HG03342 (cell line): ENCODE measurements around the gene ZDHHC14.
"Not testable (repeated sequence)": the region's sequence is repeated elsewhere in the genome, so short reads cannot be mapped to it uniquely, and the experiment has no call there.

Experiments used
- ATAC-seq: cut with Tn5 transposase; IDR thresholded peaks from one replicate; pipeline ENCODE4 v1.9.1; 2021; ENCODE audit warnings: mild to moderate bottlenecking, moderate library complexity; ENCODE audit not compliant: unreplicated experiment

The ZDHHC14 gene

DNA sequence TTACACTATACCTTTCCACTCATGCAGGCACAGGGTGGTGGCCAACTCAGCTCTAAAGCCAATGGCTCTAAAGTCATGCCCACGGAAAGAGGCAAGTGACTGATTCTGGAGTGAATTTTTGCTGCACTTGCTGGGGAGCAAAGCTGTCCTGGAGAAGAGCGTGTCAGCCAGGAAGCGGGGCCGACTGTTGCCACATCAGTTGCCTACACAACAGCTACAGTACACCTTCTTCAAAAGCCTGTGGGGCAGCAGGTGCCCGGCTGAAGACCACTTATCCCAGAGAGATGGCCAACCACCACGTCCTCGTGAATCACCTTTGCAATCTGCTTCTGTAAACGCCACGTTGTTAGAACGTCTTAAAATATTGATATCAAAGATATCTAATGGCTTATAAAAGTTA, 179.1 kb downstream of the ZDHHC14 start:
- ATAC-seq, result not testable (repeated sequence)

GRCh38 chr6:157560691-157561413, 179.9 kb downstream of the ZDHHC14 start:
- no peak for ATAC-seq

GRCh38 chr6:157561414-157561790, 180.4 kb downstream of the ZDHHC14 start:
- ATAC-seq, result peak; percentile 27

- ATAC-seq, result peak; percentile 37
Observed at GRCh38 chr6:157561929-157562810, 181.2 kb downstream of the ZDHHC14 start.

DNA sequence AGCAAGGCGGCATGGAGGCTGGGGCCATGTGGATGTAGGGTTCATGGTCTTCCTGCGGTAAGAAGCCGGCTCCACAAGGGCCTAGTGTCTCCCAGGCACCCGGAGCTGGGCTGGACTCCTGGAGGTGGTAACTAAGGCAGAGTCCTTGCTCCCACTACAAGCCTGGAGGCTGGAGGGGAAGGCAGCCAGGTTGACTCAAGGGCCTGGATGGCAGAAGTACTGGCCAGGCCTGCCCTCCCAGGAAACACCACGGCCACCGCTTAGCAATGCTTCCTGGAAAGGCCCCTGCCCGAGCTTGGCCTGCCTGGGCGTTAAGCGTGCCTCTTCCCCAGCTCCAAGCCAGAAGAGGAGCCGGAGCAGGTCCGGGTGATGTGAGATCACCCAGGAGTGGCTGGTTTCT, 182.0 kb downstream of the ZDHHC14 start:
- ATAC-seq, result no peak

DNA sequence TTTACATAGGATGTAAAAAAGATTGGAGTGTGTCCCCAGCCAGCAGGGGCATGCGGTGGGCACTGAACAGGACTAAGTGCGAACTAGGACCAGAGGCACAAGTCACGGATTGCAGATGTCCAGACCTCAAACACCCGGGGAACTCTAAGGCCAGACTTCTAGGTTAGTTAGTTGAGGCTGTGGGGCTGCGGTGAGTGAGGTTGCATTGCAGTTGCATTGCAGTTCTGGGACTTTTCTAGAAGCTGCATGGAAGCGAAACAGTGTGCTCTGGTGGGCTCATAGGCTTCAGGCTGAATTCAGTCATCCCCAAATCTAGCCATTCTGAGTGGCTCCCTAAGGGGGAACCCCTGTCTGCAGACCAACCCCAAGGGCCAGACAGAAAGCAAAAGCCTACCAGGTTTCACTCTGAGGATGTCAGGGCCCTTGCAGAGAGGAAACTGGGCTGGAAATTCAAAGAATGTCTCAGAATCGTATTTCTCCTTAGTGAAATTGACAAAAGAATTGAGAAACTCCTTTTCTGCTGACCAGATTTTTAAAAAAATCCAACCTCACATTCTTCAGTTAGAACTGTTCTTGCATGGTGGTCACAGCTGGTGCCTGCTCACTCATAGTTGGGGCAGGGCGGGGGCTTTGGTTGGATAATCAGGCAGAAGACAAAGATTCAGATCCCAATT, 182.8 kb downstream of the ZDHHC14 start:
- peak; percentile 72 for ATAC-seq

DNA sequence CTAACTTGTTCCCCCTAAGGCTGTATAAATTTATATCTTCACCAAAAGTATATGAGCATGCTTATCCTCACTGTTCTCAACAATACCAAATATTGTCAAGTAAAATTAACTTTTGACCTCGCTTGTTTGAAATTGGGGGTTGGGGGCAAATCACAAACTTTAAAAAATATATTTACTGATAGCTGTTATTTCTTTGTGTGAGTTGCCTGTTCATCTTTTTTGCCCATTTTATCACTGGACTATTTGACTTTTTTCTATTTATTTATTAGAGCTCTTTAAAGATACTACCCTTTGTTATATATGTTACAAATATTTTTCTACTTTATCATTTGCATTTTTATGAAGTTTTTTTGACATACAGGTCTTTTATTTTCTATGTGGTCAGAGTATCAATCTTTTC, 187.7 kb downstream of the ZDHHC14 start:
- no peak for ATAC-seq

DNA sequence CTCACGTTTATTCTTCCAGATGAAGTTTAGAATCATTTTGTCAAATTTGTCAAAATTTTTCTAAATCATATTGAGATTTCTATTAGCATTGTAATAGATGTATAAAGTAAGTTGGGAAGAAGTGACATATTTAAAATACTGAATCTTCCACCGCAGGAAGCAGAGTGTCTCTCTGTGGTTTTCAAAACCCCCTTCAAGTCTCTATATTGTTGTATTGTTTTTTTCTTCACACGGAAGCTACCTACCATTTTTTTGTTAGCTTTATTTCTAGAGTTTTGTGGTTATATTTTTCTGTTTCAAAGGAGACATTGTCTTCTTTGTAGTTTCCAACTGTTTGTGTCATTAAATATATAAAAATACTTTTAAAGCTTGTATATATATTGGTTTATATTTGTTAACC, 188.6 kb downstream of the ZDHHC14 start:
- ATAC-seq, result no peak

DNA sequence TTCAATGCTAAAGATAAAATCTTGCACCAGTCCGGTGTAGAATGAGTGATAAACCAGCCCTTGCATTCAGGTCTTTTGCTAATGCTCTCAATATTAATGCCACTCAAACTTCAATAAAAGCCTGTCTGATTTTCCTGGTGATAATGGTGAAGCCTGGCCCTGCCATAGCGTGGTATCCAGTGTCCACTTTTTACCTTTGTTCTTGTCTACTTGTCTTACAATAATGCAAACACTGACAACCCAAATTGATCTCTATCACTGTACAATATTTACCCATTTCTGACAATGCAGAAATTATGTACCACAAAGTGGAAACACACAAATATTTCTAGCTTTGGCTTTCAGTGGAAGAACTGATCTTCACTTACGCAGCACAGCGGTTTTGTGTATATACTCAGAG, 189.1 kb downstream of the ZDHHC14 start:
- ATAC-seq, result no peak

GRCh38 chr6:157570752-157571151, 189.8 kb downstream of the ZDHHC14 start:
- no peak for ATAC-seq

- ATAC-seq, result peak; percentile 74
Observed at GRCh38 chr6:157571269-157571668, 190.3 kb downstream of the ZDHHC14 start.

GRCh38 chr6:157571950-157572349, 191.0 kb downstream of the ZDHHC14 start:
- no peak for ATAC-seq

DNA sequence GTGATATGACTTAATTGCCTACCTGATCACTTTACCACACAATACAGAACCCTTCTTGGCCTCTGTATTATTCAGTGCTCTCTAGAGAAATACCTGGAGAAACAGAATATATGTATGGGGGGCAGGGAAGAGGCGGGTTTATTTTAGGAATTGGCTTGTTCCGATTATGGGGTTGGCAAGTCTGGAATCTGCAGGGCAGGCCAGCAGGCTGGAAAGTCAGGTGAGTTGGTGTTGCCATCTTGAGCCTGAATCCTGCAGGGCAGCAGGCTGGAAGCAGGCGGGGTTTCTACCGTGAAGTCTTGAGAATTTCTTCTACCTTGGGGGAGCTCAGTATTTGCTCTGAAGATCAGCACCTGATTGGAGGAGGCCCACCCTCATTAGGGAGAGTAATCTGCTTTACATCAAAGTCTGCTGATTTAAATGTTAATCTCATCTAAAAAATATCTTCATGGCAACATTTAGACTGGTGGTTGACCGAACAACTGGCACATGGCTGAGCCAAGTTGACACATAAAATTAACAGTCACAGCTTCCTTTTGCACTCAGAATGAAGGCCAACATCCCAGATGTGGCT, 193.9 kb downstream of the ZDHHC14 start:
- ATAC-seq, result no peak

DNA sequence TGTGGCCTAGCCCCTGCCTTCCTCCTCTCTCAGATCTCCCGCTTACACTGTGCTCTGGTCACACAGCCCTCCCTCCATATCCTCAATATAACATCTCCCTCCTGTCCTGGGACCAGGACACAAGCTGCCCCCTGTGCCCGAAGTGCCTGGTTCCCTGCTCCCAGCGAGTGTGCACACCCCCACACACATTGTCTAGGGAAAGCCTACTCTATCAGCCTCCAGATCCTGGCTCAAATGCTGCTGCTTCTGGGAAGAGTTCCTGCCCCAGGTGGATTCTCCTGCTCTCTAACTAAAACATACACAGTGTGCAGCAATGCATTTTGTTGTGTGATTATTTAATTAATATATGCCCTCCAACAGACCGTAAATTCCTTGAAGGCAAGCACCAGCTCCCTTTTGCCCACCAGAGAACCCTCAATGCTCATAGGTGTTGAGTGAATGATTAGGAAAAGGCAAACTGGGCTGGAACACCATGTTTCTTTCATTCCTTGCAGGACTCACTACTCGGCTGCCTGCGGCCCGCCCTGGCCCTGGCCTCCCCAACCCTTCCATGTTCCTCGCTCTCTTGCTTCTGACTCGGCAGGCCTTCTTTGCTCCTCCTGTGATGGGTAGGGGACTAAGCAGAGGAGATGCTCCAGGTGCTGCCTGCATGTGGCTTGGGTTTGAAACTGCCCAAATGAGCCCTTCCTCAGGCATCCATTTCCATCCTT, 194.6 kb downstream of the ZDHHC14 start:
- no peak for ATAC-seq

- not testable (repeated sequence) for ATAC-seq
Observed at GRCh38 chr6:157576991-157577390, 196.0 kb downstream of the ZDHHC14 start.

- ATAC-seq, result not testable (repeated sequence)
Observed at GRCh38 chr6:157578527-157578926, 197.5 kb downstream of the ZDHHC14 start.

DNA sequence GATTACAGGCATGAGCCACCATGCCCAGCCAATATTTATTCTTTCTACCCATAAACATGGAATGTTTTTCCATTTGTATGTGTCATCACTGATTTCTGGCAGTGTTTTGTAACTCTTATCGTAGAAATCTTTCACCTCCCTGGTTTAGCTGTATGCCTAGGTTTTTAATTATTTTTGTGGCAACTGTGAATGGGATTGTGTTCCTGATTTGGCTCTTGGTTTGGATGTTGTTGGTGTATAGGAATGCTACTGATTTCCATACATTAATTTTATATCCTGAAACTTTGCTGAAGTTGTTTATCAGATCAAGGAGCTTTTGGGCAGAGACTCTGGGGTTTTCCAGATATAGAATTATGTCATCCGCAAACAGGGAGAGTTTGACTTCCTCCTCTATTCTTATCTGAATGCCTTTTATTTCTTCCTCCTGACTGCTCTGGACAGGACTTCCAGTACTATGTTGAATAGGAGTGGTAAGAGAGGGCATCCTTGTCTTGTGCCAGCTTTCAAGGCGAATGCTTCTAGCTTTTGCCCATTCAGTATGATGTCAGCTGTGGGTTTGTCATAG, 198.6 kb downstream of the ZDHHC14 start:
- no peak for ATAC-seq

- no peak for ATAC-seq
Observed at GRCh38 chr6:157584036-157584435, 203.0 kb downstream of the ZDHHC14 start.

DNA sequence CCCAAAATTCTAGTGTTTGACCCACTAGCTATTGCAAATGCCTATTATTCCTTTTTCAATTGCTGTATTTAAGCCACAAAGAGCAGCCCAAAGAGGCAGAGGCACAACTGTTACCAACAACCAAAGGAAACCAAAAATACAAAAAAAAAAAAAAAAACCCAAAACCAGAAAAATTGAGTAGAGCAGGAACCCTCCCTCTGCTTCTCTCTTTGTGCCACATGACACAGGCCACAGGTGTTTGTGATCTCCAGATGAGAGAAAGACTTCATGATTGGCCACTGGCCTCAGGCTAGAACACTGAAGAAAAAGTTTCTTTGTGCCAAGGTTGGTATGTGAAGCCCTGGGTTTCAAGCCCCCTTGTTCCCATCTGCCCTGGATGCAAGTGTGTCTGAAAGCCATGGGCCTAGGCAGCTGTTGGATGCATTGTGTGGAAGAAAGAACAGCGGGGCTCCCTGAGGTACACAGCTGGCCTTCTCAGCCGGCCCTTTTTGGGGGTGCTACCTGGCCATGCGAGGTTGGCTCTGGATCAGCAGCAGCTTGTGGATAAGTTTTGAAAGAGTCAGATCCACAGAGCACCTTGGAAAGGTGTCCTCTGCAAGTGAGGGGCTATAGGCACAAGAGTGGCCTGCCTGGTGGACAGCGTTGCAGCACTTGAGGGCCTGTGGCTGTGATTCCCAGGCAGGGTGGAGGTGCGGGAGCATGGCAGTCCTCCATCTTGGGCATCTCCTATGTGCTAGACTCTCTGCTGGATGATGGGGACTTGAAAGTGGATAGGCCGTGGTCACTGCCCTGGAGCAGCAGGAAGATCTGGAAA, 204.5 kb downstream of the ZDHHC14 start:
- ATAC-seq, result no peak

DNA sequence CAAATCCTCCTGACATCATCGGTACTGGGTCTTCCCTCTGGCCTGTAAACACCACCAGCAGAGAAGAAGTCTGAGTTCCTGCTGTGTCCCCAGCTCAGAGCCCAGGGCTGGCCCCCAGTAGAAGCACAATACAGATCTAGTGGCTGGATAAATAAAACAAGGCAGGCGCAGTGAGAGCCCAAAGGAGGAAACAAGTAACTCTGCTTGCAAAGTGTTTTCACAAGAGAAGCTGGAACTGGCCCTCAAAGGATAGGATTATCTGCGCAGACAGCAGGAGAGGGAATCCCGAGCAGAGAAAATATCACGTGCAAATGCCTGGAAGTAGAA, 205.1 kb downstream of the ZDHHC14 start:
- no peak for ATAC-seq
